Eye (tissue), 1 donor: Measurements from ENCODE around the gene MBD3L2B.

Source experiments
- DNase-seq: peaks from one replicate; pipeline ENCODE4 v3.0.0-alpha.2; 2015

The MBD3L2B gene

DNA sequence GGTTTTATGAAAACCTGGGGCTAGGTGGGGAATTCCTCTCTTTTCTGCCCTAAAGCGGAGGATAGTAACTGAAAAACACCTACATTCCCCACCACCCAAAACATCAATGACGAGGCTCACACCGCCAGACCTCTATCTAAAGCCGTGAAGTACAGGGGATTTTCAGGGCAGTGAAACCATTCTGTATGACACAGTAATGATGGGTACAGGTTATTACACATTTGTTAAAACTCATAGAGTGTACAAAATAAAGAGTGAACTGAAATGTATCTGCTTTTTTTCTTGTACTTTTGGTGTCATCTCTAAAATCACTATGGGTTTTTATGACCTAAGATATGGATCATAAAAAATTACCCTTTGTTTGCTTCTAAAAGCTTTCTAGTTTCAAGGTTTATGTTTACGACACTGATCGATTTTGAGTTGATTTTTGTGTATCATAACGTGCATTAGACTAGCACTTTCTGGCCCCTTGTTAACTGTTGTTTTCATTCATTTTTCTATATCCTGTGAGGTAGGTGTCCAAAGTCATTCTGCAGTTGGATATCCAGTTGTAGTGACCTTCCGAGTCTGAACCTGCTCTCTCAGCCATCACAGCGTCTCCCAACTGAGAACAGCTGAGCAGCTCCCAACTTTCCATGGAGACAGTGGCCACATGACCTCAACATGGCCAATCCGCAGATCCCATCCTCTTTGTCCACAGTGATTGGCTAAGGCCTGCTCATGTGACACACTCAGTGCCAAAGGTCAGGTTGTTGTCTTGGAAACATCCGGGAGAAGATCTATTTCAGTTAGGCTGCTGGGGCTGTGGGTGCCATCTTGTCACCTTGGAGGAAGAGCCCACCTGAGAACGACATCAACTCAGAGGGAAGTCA, 10.3 kb downstream of the MBD3L2B start:
- DNase-seq, result no peak

DNA sequence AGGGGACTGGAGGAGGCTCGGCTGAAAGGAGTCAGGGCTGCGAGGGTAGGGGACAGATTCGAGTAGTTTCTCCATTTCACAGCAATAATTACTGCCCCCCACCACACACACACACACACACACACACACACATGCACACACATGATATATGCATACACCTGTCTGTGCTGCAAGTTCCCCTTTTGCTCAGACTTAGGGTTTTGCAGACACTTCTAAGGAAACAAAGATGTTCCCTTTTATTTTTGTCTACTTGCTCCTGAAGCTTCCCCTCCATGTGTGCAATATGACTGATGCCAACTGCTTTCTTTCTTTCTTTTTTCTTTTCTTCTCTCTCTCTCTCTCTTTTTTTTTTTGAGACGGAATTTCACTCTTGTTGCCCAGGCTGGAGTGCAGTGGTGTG, 13.4 kb downstream of the MBD3L2B start:
- DNase-seq, result no peak

- DNase-seq, result no peak
These were observed 15.0 kb downstream of the MBD3L2B start for GRCh38 chr19:7006135-7006704.

- peak; percentile 25 for DNase-seq
These were observed 16.8 kb downstream of the MBD3L2B start for GRCh38 chr19:7004313-7004931.

- DNase-seq, result no peak
These were observed 20.4 kb downstream of the MBD3L2B start for GRCh38 chr19:7000816-7001215.

- DNase-seq, result no peak
These were observed 20.9 kb downstream of the MBD3L2B start for GRCh38 chr19:7000333-7000732.

GRCh38 chr19:6999933-7000332, 21.3 kb downstream of the MBD3L2B start:
- no peak for DNase-seq

DNA sequence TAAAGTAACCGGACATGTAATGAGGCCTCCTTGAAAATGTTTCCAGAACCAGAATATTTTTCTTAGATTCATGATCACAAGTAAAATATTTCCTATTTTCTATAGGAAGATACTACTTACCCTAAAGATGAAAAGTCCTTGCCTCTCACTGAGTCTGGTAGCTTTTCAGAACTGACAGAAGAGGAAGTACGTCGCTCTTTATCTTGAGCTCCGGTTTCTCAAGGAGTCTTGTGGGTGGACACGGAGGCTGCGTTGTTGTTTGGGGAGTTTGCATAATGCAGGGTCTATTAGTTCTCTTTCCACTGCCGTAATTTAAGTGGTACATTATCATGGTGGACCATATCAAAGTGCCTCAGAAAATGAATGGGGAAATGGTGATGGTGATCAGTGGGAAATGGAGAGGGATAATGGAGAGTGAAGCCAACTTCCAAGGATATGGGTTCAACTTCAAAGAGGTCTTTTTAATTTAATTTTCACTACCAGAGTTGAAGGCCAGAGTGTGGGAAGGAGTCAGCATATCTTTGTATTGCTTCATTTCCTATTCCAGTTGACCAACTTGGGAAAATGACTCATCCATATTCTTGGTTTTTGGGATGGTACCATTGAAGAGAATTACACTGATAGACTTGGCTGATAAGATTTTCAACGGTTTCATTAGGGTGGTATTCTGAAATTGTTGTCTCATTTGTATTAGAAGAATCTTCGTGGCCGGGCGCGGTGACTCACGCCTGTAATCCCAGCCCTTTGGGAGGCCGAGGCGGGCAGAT, 23.4 kb downstream of the MBD3L2B start:
- DNase-seq, result no peak

DNA sequence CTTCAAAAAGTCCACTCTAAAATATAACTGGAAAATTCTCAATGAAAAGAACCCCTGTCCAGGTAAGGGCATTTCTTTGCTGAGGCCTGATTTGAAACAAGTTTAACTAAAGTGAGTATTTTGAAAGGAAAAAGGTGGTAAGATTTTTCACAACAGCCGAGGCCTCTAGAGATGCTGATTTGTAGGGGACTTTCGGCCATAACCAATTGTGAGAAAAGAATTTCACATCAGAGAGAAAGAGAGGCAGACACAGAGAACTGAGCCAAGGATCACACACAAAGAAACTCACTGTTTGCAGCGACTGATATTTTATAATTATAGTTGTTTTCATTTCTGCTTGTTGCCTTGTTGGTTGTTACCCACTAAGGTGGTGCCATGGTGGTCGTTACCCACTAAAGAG, 24.4 kb downstream of the MBD3L2B start:
- no peak for DNase-seq

GRCh38 chr19:6995054-6995453, 26.2 kb downstream of the MBD3L2B start:
- no peak for DNase-seq

- DNase-seq, result no peak
These were observed 33.0 kb downstream of the MBD3L2B start for GRCh38 chr19:6988257-6988656.

GRCh38 chr19:6987850-6988249, 33.4 kb downstream of the MBD3L2B start:
- DNase-seq, result no peak

GRCh38 chr19:6983448-6983847, 37.8 kb downstream of the MBD3L2B start:
- DNase-seq, result no peak

DNA sequence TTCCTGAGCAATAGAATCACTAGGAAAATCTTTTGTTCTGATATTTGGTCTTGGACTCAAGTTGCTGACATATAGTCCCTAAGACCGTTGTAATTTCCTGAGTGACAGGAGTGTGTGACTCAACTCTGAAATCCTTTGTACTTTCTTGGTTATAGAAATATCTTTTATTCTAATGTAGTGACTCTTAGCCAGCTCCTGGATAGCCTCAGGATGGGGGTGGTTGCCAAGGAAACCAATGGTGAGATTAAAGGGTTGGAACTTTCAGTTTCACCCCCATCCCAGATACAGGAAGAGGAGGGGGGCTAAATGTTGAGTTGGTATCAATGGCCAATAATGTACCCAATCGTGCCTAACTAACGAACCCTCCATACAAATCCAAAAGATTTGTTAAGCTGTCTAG, 41.8 kb downstream of the MBD3L2B start:
- no peak for DNase-seq

DNA sequence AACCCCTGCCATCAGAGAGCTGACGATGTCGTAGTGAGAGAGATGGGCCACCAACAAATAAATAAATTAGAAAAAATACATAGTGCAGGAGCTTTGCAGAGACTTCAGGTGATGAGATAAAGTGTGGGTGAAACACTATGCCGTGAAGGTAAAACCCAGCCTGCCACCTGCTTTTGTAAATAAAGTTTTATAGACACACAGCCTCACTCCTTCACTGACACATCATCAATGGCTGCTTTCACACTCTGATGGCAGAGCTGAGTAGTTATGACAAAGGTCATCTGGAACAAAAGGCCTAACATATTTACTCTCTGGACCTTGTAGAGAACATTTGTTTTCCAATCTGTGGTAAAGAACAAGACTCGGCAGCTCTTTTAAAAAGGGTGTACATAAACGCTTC, 45.0 kb downstream of the MBD3L2B start:
- DNase-seq, result no peak

DNA sequence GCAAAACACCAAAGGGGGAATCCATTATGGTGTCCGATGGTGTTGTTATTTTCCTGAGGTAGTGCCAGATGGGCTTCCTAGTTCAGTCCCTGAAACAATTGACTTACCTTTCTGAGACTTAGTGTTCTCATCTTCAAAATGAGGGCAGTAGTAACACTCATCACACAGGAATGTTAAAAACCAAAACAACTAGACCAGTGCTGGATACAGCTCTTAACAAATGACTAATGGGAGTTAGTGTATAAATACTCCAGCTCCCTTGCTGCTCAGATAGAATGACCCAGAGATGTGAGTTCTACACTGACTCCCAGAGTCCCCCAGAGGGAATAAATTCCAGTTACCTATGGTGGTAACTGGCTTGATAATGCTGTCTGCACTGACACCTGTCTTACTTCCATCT, 49.9 kb downstream of the MBD3L2B start:
- DNase-seq, result no peak

DNA sequence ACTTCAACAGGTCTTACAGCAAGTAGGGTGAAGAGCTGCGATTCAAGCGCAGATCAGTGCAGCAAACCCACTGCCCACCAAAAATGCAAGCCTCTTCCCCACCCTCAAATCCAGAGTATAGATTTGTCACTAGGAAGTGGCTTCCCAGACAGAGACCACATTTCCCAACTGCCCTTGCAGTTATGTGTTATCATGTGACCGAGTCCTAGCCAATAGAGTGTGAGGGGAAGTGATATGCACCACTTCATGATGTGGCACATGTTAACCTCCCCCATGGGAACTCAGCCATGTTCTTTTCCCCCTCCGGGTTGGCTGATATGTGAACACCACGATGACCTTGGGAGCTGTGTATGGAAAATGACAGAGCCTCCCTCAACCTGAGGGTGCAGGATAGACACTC, 50.8 kb downstream of the MBD3L2B start:
- no peak for DNase-seq

DNA sequence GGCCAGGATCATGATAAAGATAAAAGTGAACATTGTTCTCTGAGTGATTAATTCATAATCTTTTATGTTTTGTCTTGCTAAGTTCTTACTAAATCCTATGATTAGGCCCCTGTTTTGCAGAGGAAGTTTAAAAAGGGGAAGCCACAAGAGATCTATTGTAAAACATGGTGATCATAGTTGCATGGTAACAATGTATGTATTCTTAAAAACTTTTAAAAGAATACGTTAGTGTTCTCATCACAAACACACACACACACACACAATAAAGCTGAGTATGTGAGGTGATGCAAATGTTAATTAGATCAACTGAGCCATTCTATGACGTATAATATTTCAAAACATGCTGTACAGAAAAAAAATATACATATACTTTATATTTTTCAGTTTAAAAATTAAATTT, 51.2 kb downstream of the MBD3L2B start:
- DNase-seq, result no peak

DNA sequence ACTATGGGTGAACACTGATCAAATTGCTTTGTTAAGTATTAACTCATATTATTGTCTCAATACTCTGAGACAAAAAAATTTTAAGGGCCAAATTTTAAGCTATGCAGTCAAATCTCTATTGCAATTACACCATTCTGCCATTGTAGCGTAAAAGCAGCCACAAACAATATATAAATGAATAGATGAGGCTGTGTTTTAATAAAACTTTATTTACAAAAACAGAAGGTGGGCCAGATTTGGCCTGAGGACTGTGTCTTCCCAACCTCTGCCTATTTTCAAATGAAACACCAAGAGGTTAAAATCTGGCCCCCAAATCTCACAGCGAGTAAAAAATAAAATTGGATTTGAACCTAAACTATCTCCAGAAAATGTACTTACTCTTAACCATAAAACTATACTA, 51.7 kb downstream of the MBD3L2B start:
- DNase-seq, result no peak
